GM06990 (cell line): Measurements from ENCODE around the gene TSPAN3.

Experiments used
- DNase-seq: peaks from one replicate; pipeline ENCODE4 v3.0.0-alpha.2; 2011; ENCODE audit not compliant: insufficient read length; ENCODE audit errors: extremely low read depth
- H3K27me3 ChIP-seq: replicated peaks from 2 replicates; pipeline ENCODE4 v1.6.0; 2011; ENCODE audit warnings: low read length; ENCODE audit not compliant: control insufficient read depth, insufficient read depth
- H3K36me3 ChIP-seq: 2 replicates; pipeline ENCODE4 v1.5.1; 2011; ENCODE audit warnings: low read length; ENCODE audit not compliant: control insufficient read depth, insufficient read depth
- H3K4me3 ChIP-seq: replicated peaks from 2 replicates; pipeline ENCODE4 v1.5.1; 2011; ENCODE audit warnings: low read depth, mild to moderate bottlenecking, control low read depth, low read length
- CTCF ChIP-seq: IDR thresholded peaks from 2 replicates; pipeline ENCODE4 v1.5.1; 2011; ENCODE audit warnings: low read length, control low read depth, mild to moderate bottlenecking, inconsistent platforms; ENCODE audit not compliant: insufficient read depth, poor library complexity, severe bottlenecking

The TSPAN3 gene

GRCh38 chr15:77024273-77025082 lies 46.4 kb downstream of the TSPAN3 start:
- TF ChIP-seq CTCF = peak; percentile 98
- DNase-seq = peak; percentile 58
- H3K27me3 ChIP-seq = no peaks in the 10 kb centered on the region
- peaks cover 3% of the 10 kb centered on the region; the same call in 1 of the 2 replicates for H3K36me3 ChIP-seq
- H3K4me3 ChIP-seq = no peak overlapping the region

DNA sequence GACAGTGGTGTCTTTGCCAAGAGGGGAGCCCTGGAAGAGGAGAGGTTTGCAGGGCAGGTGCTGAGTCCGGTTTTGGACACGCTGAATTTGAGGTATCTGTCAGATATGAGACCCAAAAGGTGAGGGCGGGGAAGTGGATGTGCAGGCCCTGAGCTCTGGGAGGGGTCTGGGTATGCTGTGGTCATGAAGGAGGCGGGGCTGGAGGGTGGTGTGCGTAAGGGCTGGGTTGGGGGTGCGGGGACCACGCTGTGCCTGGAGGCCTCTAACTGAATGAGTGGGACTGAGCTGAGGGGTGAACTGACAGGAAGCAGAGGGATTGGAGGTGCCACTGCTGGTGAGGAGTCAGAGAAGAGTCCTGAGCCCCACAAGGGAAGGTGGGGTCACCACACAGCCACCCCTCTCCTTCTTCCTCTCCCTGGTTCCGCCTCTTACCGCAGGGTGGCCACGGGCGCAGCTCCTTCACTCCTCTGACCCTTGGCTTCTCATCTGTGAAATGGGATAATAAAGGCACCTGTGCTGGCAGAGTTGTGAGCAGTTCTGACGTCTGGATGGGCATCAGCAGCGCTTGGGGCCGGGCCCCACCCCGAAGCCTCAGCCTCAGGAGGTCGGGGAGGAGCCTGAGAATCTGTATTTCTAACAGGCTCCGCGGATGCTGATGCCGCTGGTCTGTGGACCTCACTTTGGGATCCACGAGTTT lies 47.2 kb downstream of the TSPAN3 start:
- TF ChIP-seq CTCF = no peak
- H3K4me3 ChIP-seq = no peak overlapping the region
- DNase-seq = no peak
- H3K27me3 ChIP-seq = no peaks in the 10 kb centered on the region
- peaks cover 1% of the 10 kb centered on the region; the same call in 1 of the 2 replicates for H3K36me3 ChIP-seq

- Histone ChIP-seq H3K27me3 (no peaks in the 10 kb centered on the region), H3K4me3 (no peak overlapping the region), H3K36me3 (no peaks in the 10 kb centered on the region)
- TF ChIP-seq CTCF = no peak
- DNase-seq = no peak
These were observed 48.0 kb downstream of the TSPAN3 start for GRCh38 chr15:77022646-77023575.

- no peaks in the 10 kb centered on the region for H3K27me3 ChIP-seq
- TF ChIP-seq CTCF = no peak
- no peak for DNase-seq
- H3K4me3 ChIP-seq = no peak overlapping the region
- no peaks in the 10 kb centered on the region for H3K36me3 ChIP-seq
These were observed 49.0 kb downstream of the TSPAN3 start for GRCh38 chr15:77021803-77022381.

DNA sequence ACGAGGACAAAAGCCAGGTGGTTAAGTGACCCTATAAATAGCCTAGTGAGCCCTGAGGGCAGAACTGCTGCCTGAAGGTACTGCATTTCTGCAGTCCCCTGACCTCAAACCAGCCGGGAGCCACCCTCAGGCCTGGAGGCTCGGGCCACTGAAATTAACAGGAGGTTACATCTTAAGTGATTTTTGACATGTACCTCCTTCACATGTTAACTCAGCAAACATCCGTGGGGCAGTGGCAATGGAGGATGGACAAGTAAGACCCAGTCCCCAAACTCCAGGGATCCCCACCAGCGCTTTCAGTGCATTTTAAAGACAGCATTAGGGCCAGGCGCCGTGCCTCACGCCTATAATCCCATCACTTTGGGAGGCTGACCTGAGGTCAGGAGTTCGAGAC lies 49.8 kb downstream of the TSPAN3 start:
- TF ChIP-seq CTCF = no peak
- no peaks in the 10 kb centered on the region for H3K27me3 ChIP-seq
- no peaks in the 10 kb centered on the region for H3K36me3 ChIP-seq
- no peak for DNase-seq
- no peak overlapping the region for H3K4me3 ChIP-seq
